Measurements from ENCODE around the gene DPEP2NB. TPM values are rescaled to one million over a fixed set of nuclear protein-coding genes. Genes with fewer than 3 reads are reported as not detected.
"Not testable (repeated sequence)": the region's sequence is repeated elsewhere in the genome, so short reads cannot be mapped to it uniquely, and the experiment has no call there.

DPEP2NB gene
- total RNA-seq, 1 donor from 2014 or later = not detected

- Mint-ChIP-seq H3K4me3 (ENCODE audit: low read depth) (no peak overlapping the region), H3K36me3 (ENCODE audit: insufficient read depth) (no peaks in the 10 kb centered on the region), H3K9me3 (ENCODE audit: low read depth) (no peaks in the 10 kb centered on the region), H3K4me1 (ENCODE audit: low read depth) (no peaks in the 10 kb centered on the region), H3K27ac (no peak overlapping the region), H3K27me3 (peaks cover 9% of the 10 kb centered on the region)
- TF ChIP-seq CTCF (IDR thresholded peaks at IDR 0.05; ENCODE audit: unreplicated experiment) = no peak
- DNase-seq (ENCODE audit: low spot score, unreplicated experiment) = no peak
These were observed 2.3 kb downstream of the DPEP2NB start for GRCh38 chr16:68013440-68013839.

GRCh38 chr16:68009872-68010271 lies 5.8 kb downstream of the DPEP2NB start:
- H3K4me3 Mint-ChIP-seq (ENCODE audit: low read depth); H3K36me3 Mint-ChIP-seq (ENCODE audit: insufficient read depth); H3K4me1 Mint-ChIP-seq (ENCODE audit: low read depth); H3K9me3 Mint-ChIP-seq (ENCODE audit: low read depth); H3K27me3 Mint-ChIP-seq; H3K27ac Mint-ChIP-seq; DNase-seq (ENCODE audit: low spot score, unreplicated experiment): not testable (repeated sequence)

GRCh38 chr16:68009157-68009735 lies 6.5 kb downstream of the DPEP2NB start:
- H3K4me1 Mint-ChIP-seq (ENCODE audit: low read depth) = no peaks in the 10 kb centered on the region
- no peak overlapping the region for H3K4me3 Mint-ChIP-seq (ENCODE audit: low read depth)
- no peak for TF ChIP-seq CTCF (IDR thresholded peaks at IDR 0.05; ENCODE audit: unreplicated experiment)
- no peaks in the 10 kb centered on the region for H3K9me3 Mint-ChIP-seq (ENCODE audit: low read depth)
- DNase-seq (ENCODE audit: low spot score, unreplicated experiment) = no peak
- no peaks in the 10 kb centered on the region for H3K36me3 Mint-ChIP-seq (ENCODE audit: insufficient read depth)
- peaks cover 7% of the 10 kb centered on the region for H3K27me3 Mint-ChIP-seq
- no peak overlapping the region for H3K27ac Mint-ChIP-seq

GRCh38 chr16:68005786-68006286 lies 9.9 kb downstream of the DPEP2NB start:
- no peak for TF ChIP-seq CTCF (IDR thresholded peaks at IDR 0.05; ENCODE audit: unreplicated experiment)
- Mint-ChIP-seq H3K9me3 (ENCODE audit: low read depth) (no peaks in the 10 kb centered on the region), H3K27ac (no peak overlapping the region), H3K36me3 (ENCODE audit: insufficient read depth) (no peaks in the 10 kb centered on the region), H3K4me3 (ENCODE audit: low read depth) (no peak overlapping the region), H3K4me1 (ENCODE audit: low read depth) (no peaks in the 10 kb centered on the region), H3K27me3 (peaks cover 3% of the 10 kb centered on the region)
- no peak for DNase-seq (ENCODE audit: low spot score, unreplicated experiment)

GRCh38 chr16:68005211-68005610 lies 10.5 kb downstream of the DPEP2NB start:
- Mint-ChIP-seq H3K36me3 (ENCODE audit: insufficient read depth) (no peaks in the 10 kb centered on the region), H3K4me1 (ENCODE audit: low read depth) (no peaks in the 10 kb centered on the region)

More at GRCh38 chr16:68005211-68005610, 10.5 kb downstream of the DPEP2NB start:
- TF ChIP-seq CTCF (IDR thresholded peaks at IDR 0.05; ENCODE audit: unreplicated experiment) = no peak
- no peak overlapping the region for H3K4me3 Mint-ChIP-seq (ENCODE audit: low read depth)
- no peak for DNase-seq (ENCODE audit: low spot score, unreplicated experiment)
- no peak overlapping the region for H3K27ac Mint-ChIP-seq
- H3K27me3 Mint-ChIP-seq = no peaks in the 10 kb centered on the region
- no peaks in the 10 kb centered on the region for H3K9me3 Mint-ChIP-seq (ENCODE audit: low read depth)
